Neural cell (in vitro differentiated cells): ENCODE results near the gene SIL1. TPM values are rescaled to one million over a fixed set of nuclear protein-coding genes. Genes with fewer than 3 reads are reported as not detected.

Experiments used
- H2AFZ ChIP-seq: fragments of 200-600, 300-800 bp; sonication (generic), shearing (Covaris generic); 2 replicates; pipeline ENCODE4 v1.6.0; 2014; ENCODE audit warnings: low read depth, mild to moderate bottlenecking, antibody characterized with exemption, low read length, moderate library complexity
- H3F3A ChIP-seq: fragments of 200-600 bp; shearing (Covaris generic); 2 replicates; pipeline ENCODE4 v1.6.1; 2016; ENCODE audit warnings: mild to moderate bottlenecking, moderate library complexity, mixed read lengths, antibody characterized with exemption, low read length; ENCODE audit not compliant: insufficient read depth, poor library complexity, severe bottlenecking
- H3K27ac ChIP-seq: fragments of 200-600, 300-800 bp; sonication (generic), shearing (Covaris generic); 2 replicates; pipeline ENCODE4 v1.5.1; 2014; ENCODE audit warnings: mild to moderate bottlenecking, low read length, moderate library complexity
- H3K27me3 ChIP-seq: fragments of 300-800, 200-600 bp; sonication (generic), shearing (Covaris generic); 2 replicates; pipeline ENCODE4 v1.6.0; 2014; ENCODE audit warnings: mild to moderate bottlenecking, low read depth, low read length, moderate library complexity; ENCODE audit not compliant: insufficient read depth
- H3K36me3 ChIP-seq: fragments of 300-800, 200-600 bp; sonication (generic), shearing (Covaris generic); 2 replicates; pipeline ENCODE4 v1.5.1; 2014; ENCODE audit warnings: mild to moderate bottlenecking, antibody characterized with exemption, low read length, moderate library complexity; ENCODE audit not compliant: insufficient read depth
- H3K4me2 ChIP-seq: fragments of 300-800, 200-600 bp; sonication (generic), shearing (Covaris generic); 2 replicates; pipeline ENCODE4 v1.6.0; 2014; ENCODE audit warnings: mild to moderate bottlenecking, low read length
- H3K4me3 ChIP-seq: fragments of 300-800, 200-600 bp; sonication (generic), shearing (Covaris generic); 2 replicates; pipeline ENCODE4 v1.5.1; 2014; ENCODE audit warnings: mild to moderate bottlenecking, low read length, moderate library complexity
- H3K79me2 ChIP-seq: fragments of 200-600 bp; shearing (Covaris generic); replicated peaks from 2 replicates; pipeline ENCODE4 v1.6.0; 2014; ENCODE audit warnings: mild to moderate bottlenecking, low read length, moderate library complexity; ENCODE audit not compliant: insufficient read depth
- H3K9ac ChIP-seq: fragments of 300-800, 200-600 bp; sonication (generic), shearing (Covaris generic); 2 replicates; pipeline ENCODE4 v1.6.1; 2016; ENCODE audit warnings: mild to moderate bottlenecking, low read length, mixed read lengths
- H3K9me2 ChIP-seq: fragments of 200-600 bp; shearing (Covaris generic); 2 replicates; pipeline ENCODE4 v1.6.1; 2016; ENCODE audit warnings: mild to moderate bottlenecking, low read length, mixed read lengths; ENCODE audit not compliant: insufficient read depth
- H3K9me3 ChIP-seq: fragments of 200-600, 300-800 bp; sonication (generic), shearing (Covaris generic); 2 replicates; pipeline ENCODE4 v1.6.1; 2016; ENCODE audit warnings: mild to moderate bottlenecking, mixed run types, low read length, moderate library complexity, mixed read lengths
- H4K20me1 ChIP-seq: fragments of 200-600 bp; shearing (Covaris generic); 2 replicates; pipeline ENCODE4 v1.6.1; 2016; ENCODE audit warnings: mild to moderate bottlenecking, mixed run types; ENCODE audit not compliant: insufficient read depth
- CTCF ChIP-seq: fragments of 450-650 bp; IDR thresholded peaks from 2 replicates; pipeline ENCODE4 v1.5.1; 2014; ENCODE audit warnings: antibody characterized with exemption, mild to moderate bottlenecking, moderate library complexity; ENCODE audit not compliant: poor library complexity, severe bottlenecking
- EP300 ChIP-seq: fragments of 450-650 bp; conservative IDR thresholded peaks from 2 replicates; pipeline ENCODE4 v1.6.1; 2014; ENCODE audit warnings: antibody characterized with exemption, mild to moderate bottlenecking, moderate library complexity; ENCODE audit not compliant: poor library complexity, severe bottlenecking
- EZH2 ChIP-seq: fragments of 200-600, 300-800 bp; shearing (Covaris generic), sonication (generic); IDR thresholded peaks from 2 replicates; pipeline ENCODE4 v1.6.1; 2014; ENCODE audit warnings: antibody characterized with exemption, low read length, borderline replicate concordance, mild to moderate bottlenecking; ENCODE audit not compliant: insufficient read depth, poor library complexity, severe bottlenecking
- MXI1 ChIP-seq: fragments of 450-650 bp; conservative IDR thresholded peaks from 2 replicates; pipeline ENCODE4 v1.6.1; 2014; ENCODE audit warnings: antibody characterized with exemption, mild to moderate bottlenecking; ENCODE audit not compliant: poor library complexity, severe bottlenecking
- POLR2AphosphoS5 ChIP-seq: IDR thresholded peaks from 2 replicates; pipeline ENCODE4 v1.6.1; 2012
- RAD21 ChIP-seq: fragments of 450-650 bp; conservative IDR thresholded peaks from 2 replicates; pipeline ENCODE4 v1.6.1; 2014; ENCODE audit warnings: antibody characterized with exemption, mild to moderate bottlenecking, moderate library complexity
- SMC3 ChIP-seq: fragments of 450-650 bp; conservative IDR thresholded peaks from 2 replicates; pipeline ENCODE4 v1.6.1; 2014; ENCODE audit warnings: antibody characterized with exemption, mild to moderate bottlenecking, moderate library complexity; ENCODE audit not compliant: poor library complexity
- TAF1 ChIP-seq: IDR thresholded peaks from 2 replicates; pipeline ENCODE4 v1.6.1; 2012; ENCODE audit warnings: low read depth
- polyA plus RNA-seq: library from polyadenylated mRNA; depleted of rRNA; stranded (reverse); fragments of >200 nt; gene quantifications from 2 replicates; pipeline ENCODE4 v1.2.3, GENCODE V29; 2014
- TF ChIP-seq, protein P1 (sequence below): IDR thresholded peaks from 2 replicates; pipeline ENCODE4 v1.6.1; 2012; ENCODE audit warnings: borderline replicate concordance

Gene SIL1
- polyA plus RNA-seq, 1 donor from 2014 or later = 4.7 TPM

GRCh38 chr5:138978581-138978980 lies 219.6 kb downstream of the SIL1 start:
- Histone ChIP-seq H3K9ac (no peak overlapping the region), H3K27ac (no peak overlapping the region), H3K4me2 (no peak overlapping the region), H2AFZ (no peak overlapping the region), H3K9me2 (no peaks in the 10 kb centered on the region), H4K20me1 (no peaks in the 10 kb centered on the region), H3K79me2 (no peaks in the 10 kb centered on the region), H3K9me3 (no peaks in the 10 kb centered on the region), H3K36me3 (no peaks in the 10 kb centered on the region), H3K27me3 (no peaks in the 10 kb centered on the region), H3F3A (no peaks in the 10 kb centered on the region), H3K4me3 (no peak overlapping the region)
- no peak for TF ChIP-seq EP300
- no peak for TF ChIP-seq RAD21

DNA sequence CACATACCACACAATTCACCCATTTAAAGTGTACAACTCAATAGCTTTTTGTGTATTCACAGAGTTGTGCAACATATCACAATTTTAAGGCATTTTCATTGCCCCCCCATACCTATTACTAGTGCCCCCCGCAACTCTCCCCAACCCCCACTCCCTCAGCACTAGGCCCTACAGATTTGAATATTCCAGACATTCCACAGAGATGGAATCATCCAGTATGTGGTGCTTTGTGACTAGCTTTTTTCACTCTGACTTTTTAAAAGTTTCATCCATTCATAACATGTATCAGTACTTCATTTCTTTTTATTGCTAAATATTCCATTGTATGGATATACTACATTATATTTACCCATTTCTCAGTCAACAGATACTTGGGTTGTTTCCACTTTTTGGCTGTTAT lies 220.1 kb downstream of the SIL1 start:
- Histone ChIP-seq H3K9ac (no peak overlapping the region), H3K27me3 (no peaks in the 10 kb centered on the region), H3K36me3 (no peaks in the 10 kb centered on the region), H4K20me1 (no peaks in the 10 kb centered on the region), H3K9me3 (no peaks in the 10 kb centered on the region), H2AFZ (no peak overlapping the region), H3K27ac (no peak overlapping the region), H3K9me2 (no peaks in the 10 kb centered on the region), H3K79me2 (no peaks in the 10 kb centered on the region), H3F3A (no peaks in the 10 kb centered on the region), H3K4me3 (no peak overlapping the region), H3K4me2 (no peak overlapping the region)
- TF ChIP-seq RAD21 (no peak), CTCF (no peak), EP300 (no peak), EZH2 (no peak), POLR2AphosphoS5 (no peak), MXI1 (no peak), SMC3 (no peak), TAF1 (no peak)
- TF ChIP-seq, protein P1, sequence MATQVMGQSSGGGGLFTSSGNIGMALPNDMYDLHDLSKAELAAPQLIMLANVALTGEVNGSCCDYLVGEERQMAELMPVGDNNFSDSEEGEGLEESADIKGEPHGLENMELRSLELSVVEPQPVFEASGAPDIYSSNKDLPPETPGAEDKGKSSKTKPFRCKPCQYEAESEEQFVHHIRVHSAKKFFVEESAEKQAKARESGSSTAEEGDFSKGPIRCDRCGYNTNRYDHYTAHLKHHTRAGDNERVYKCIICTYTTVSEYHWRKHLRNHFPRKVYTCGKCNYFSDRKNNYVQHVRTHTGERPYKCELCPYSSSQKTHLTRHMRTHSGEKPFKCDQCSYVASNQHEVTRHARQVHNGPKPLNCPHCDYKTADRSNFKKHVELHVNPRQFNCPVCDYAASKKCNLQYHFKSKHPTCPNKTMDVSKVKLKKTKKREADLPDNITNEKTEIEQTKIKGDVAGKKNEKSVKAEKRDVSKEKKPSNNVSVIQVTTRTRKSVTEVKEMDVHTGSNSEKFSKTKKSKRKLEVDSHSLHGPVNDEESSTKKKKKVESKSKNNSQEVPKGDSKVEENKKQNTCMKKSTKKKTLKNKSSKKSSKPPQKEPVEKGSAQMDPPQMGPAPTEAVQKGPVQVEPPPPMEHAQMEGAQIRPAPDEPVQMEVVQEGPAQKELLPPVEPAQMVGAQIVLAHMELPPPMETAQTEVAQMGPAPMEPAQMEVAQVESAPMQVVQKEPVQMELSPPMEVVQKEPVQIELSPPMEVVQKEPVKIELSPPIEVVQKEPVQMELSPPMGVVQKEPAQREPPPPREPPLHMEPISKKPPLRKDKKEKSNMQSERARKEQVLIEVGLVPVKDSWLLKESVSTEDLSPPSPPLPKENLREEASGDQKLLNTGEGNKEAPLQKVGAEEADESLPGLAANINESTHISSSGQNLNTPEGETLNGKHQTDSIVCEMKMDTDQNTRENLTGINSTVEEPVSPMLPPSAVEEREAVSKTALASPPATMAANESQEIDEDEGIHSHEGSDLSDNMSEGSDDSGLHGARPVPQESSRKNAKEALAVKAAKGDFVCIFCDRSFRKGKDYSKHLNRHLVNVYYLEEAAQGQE = no peak
